Muscle of back (tissue), 13 donors: ENCODE measurements around the gene RSRC1. TPM values are rescaled to one million over a fixed set of nuclear protein-coding genes. Genes with fewer than 3 reads are reported as not detected.
A peak's percentile ranks its signal among the peaks of the same experiment; 100 is the strongest.
"Not testable (repeated sequence)": the region's sequence is repeated elsewhere in the genome, so short reads cannot be mapped to it uniquely, and the experiment has no call there.

ENCODE experiments used
- DNase-seq, 3 donors: peaks; one replicate each; pipeline versions ENCODE4 v3.0.0 to v3.0.0-alpha.2; 2013
- long read RNA-seq, 9 donors: transcript quantifications; one replicate each; lab custom pipeline, GENCODE V29; 2026
- polyA plus RNA-seq, 10 donors: library from polyadenylated mRNA; unstranded; fragments of 120-200 nt; gene quantifications; one replicate each; pipeline ENCODE4 v1.2.1, GENCODE V29; 2013; ENCODE audit not compliant: insufficient read length in 10 of 10

The RSRC1 gene
- polyA plus RNA-seq, result 10 to 100 TPM; 16.2 to 25.8 (median 21.6) TPM
- long read RNA-seq, donor 1, partial matches to known transcripts, result 0 of 1 reads
- long read RNA-seq, donor 1, other reads (novel, unspliced or antisense), result 0 of 1 reads
- long read RNA-seq, donor 2, partial matches to known transcripts, result 0 of 2 reads
- long read RNA-seq, donor 2, other reads (novel, unspliced or antisense), result 0 of 2 reads
- long read RNA-seq, donor 3, result 0 reads
- long read RNA-seq, donor 4, result 0 reads
- long read RNA-seq, donor 5, partial matches to known transcripts, result 0 of 2 reads
- long read RNA-seq, donor 5, other reads (novel, unspliced or antisense), result 0 of 2 reads
- long read RNA-seq, donor 6, partial matches to known transcripts, result 0 of 5 reads
- long read RNA-seq, donor 6, other reads (novel, unspliced or antisense), result 0 of 5 reads
- long read RNA-seq, donor 7, partial matches to known transcripts, result 0 of 2 reads
- long read RNA-seq, donor 7, other reads (novel, unspliced or antisense), result 0 of 2 reads
- long read RNA-seq, donor 8, partial matches to known transcripts, result 0 of 1 reads
- long read RNA-seq, donor 8, other reads (novel, unspliced or antisense), result 0 of 1 reads
- long read RNA-seq, donor 9, partial matches to known transcripts, result 0 of 1 reads
- long read RNA-seq, donor 9, other reads (novel, unspliced or antisense), result 0 of 1 reads

DNA sequence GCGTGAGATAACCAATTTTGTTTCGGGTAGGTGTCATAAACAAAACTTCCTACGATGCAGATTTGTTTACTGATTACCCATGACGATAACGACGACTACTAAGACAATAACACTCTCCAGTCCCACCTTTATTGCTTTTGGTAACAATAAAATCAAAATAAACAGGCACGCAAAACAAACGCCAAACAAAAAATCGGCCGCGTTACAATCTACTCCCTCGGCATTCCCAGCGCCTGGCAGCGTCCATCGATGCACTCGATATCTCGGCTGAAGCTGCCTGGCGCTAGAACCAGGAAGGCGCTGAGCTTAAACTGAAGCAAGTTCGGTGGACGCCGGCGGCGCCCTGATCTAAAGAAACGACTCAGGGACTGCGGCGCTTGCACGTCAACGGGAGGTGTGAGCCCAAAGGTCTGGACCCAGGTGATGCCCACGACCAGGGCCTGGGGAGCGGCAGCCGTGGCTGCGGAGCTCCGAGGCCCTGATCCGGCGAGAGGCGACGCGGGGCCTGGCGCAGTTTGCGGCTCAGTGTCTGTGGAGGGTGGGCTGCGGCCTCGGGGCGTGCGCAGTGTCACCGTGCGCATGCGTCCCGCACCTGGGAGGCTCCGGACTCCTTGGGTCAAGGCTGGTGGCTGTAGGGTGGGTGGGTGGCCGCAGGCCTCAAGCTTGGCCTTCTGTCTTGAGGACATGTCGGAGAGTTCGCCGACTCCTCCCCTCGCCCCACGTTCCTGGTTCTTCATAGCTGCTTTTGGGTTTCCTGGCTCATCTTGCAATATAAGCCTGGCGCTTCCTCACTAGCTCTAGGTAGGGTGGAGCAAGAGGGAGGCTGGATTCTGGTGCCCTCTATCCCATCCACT lies at the start of gene RSRC1:
RSRC1 (plus strand) TSS at position 286 of the 854 bp plus-strand sequence. CDS start 12,016 bp downstream, outside the sequence.
- DNase-seq, result peak; percentile 89 to 98 (median 92)

- DNase-seq, result not testable (repeated sequence)
Measured at GRCh38 chr3:158065574-158065973, 44.3 kb upstream of the RSRC1 start.

GRCh38 chr3:158072790-158073189 lies 37.1 kb upstream of the RSRC1 start:
- no peak for DNase-seq

- no peak for DNase-seq
Measured at GRCh38 chr3:158074591-158074990, 35.3 kb upstream of the RSRC1 start.

- no peak for DNase-seq
Measured at GRCh38 chr3:158079599-158079998, 30.3 kb upstream of the RSRC1 start.

- peak in 2 of 3 donors; percentile 33 to 55 for DNase-seq
Measured at GRCh38 chr3:158084651-158085050, 25.2 kb upstream of the RSRC1 start.

GRCh38 chr3:158085358-158085757 lies 24.5 kb upstream of the RSRC1 start:
- no peak for DNase-seq

DNA sequence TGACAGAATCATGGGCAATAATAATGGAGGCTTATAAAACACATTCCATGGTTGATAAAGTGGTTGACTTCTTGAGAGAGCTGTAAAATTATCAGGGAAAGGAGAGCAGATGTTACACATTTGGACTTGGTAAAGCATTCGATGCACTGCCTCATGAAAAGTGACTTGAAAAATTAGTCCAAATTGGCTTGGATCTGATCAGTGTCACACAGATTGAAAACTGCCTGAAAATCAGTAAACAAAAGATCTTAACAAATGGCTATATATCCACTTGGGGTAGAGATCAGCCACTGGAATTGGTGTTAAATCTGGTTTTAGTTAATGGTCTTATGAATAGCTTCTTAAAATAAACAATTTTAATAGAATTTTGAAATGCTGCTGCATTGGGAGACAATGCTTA lies 24.0 kb upstream of the RSRC1 start:
- peak in 1 of 3 donors; percentile 16 for DNase-seq

DNA sequence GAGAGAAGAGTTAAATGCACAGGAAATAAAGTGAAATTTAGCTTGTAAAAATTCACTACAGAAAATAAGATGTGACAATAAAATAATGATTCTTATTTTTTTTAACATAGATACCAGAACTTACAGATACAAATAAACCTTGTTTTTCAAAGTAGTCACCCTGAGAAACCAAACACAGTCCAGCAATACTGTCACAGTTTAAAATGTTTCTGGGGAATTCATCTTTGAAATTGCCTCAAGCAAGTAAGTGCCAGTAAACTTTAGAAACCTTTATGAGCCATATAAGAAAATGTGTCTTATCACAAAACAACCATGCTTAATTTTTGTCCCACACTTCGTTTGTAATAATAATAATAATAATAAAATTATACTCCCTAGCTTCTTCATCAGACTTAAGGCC lies 23.5 kb upstream of the RSRC1 start:
- DNase-seq, result peak in 1 of 3 donors; percentile 12

GRCh38 chr3:158086776-158087175 lies 23.1 kb upstream of the RSRC1 start:
- DNase-seq, result no peak

GRCh38 chr3:158091531-158091930 lies 18.4 kb upstream of the RSRC1 start:
- peak in 1 of 3 donors; percentile 54 for DNase-seq

- peak in 1 of 3 donors; percentile 41 for DNase-seq
Measured at GRCh38 chr3:158093526-158093925, 16.4 kb upstream of the RSRC1 start.

DNA sequence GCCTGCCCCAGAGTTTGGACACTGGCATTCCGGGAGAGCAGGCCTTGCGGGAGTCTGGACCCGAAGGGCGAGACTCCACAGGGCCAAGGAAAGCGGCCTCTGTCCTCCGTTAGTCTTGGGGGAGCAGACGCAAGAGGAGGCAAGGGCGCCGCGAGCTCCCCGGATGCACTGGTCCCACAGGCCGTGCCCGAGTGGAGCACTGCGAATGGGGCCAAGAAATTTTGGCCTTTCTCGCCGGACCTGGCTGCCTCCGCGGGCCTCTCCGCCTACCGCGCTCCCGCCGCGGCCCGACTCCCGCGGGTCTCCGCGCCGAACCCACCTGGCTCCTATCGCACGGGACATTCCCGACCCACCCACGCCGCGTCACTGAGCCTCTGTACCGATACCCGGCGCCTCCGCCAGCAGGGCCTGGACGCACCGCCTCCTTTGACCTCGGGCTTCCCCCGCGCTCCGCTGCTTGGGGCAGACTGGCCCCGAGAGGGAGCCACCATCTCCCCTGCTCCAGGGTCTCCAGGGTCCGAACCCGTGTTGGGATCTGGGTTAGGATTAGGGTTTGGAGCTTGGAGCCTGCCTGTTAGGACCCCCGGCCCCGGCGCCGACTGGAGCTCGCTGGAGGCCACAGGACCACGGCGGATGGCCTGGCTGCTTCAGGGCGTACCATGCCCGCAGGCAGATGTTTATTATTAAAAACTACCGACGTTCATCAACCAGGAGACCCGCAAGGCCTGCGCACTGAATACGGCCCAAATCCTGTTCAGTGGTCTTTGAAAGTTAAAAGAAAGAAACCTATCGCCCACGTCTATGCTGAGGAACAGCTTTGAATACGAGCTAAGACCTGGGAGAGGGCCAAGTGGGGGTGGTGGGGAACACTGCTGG lies 15.4 kb upstream of the RSRC1 start:
- DNase-seq, result peak in 1 of 3 donors; percentile 65

DNA sequence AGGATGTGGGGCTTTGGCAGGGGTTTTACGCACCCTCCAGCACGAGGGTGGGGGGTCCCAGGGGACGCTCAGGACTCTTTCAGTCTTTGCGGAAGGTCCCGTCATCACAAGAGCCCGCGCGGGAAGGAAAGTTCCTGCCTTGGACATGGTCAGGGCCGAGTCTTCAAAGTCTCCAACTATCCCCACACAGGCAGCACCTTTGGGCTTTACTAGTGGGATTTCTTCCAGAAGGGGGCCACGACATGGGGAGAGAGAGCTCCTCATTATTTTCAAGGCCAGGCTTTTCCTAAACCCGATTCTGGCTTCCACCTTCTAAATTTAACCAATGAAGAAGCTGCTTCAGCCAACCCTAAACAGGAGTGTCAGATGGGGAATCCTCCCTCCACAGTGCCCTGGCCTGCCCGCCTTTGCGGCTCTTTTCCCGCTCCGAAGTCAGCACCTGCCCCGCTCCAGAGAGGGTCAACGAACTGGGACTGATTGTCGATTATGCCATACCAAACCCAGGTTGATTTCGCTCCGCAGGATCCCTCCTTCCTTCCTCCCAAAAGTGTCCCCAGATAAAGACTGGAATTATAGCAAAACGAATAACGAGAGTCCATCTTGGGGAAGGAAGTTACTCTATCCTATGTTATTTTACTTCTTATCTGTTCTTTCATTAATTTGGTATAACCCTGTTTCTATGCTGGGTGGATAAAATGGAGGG lies 14.6 kb upstream of the RSRC1 start:
- DNase-seq, result peak in 2 of 3 donors; percentile 27 to 78

DNA sequence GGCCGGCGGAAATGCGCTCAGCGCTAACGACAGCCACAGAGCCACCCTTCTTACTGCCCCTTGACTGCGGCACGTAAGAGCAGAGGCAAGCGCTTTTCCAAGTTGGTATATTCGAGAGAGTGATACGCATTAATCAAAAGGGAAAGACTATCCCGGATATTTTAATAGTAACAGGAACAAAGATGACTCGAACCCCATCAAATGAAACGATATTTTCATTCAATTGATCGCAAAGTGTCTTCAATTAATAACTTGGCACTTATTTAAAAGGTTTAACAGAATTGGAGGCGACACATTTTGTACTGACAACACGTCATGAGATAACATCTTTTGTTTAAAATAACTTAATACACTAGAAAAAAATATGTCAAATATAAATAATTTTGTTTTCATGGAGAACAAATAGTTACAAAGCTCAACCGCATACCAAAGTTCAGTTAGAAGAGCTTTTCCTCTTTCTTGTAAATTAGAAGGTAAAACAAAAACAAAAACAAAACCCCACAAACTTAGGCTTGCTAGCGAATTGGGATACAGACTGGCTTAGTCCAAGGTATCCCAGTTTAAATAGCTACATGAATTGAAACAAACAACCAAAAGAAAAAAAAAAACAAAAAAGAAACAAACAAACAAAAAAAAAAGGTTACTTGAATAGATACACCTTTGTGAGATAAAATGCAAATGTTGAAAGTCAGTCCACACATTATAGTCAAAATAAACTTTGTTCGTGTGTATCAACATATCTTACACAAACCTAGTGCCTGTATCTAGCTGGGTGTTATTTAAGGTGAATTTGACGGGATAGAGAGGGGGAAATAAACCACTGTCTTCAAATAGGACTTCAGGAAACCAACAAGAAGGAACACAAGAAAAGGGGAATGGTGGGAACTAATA lies 13.8 kb upstream of the RSRC1 start:
- DNase-seq, result peak in 2 of 3 donors; percentile 31 to 71

- DNase-seq, result peak in 1 of 3 donors; percentile 56
Measured at GRCh38 chr3:158097081-158097592, 12.8 kb upstream of the RSRC1 start.

GRCh38 chr3:158097593-158098308 lies 12.1 kb upstream of the RSRC1 start:
- peak in 2 of 3 donors; percentile 48 to 80 for DNase-seq

DNA sequence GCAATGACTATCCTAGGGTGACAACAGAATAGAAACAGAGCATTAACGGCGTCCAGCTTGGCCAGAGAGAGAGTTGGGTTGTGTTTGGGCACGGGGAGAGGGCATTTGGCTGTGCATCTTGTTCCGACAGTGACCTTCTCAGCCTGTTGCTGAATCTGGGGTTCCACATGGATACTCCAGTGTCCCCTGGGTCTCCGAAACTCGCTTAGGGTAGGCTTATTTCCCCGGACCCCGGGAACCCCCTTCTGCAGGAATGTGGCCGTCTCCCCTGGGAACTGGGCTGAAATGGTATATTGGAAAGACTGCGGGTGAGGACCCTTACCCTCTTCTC lies 11.6 kb upstream of the RSRC1 start:
- no peak for DNase-seq
